GM10248 (cell line): ENCODE results near the gene YTHDF2.
"Not testable (repeated sequence)": the region's sequence is repeated elsewhere in the genome, so short reads cannot be mapped to it uniquely, and the experiment has no call there.

ENCODE experiments used
- CTCF ChIA-PET: fragments of 300-600 bp; sonication (Branson Sonifier 250); formaldehyde crosslinking; extraction: SDS; loops from one replicate; lab custom pipeline; 2021; ENCODE audit warnings: antibody characterized with exemption; lab: Yijun Ruan, JAX
- POLR2A ChIA-PET: fragments of 350-650 bp; sonication (Branson Sonifier 250); formaldehyde crosslinking; extraction: SDS; loops from one replicate; lab custom pipeline; 2020; ENCODE audit warnings: antibody characterized with exemption; lab: Yijun Ruan, JAX
- DNase-seq: peaks from one replicate; pipeline ENCODE4 v3.0.0; 2012; ENCODE audit errors: extremely low spot score
- CTCF ChIP-seq: IDR thresholded peaks from 2 replicates; pipeline ENCODE4 v1.5.1; 2012; ENCODE audit warnings: mild to moderate bottlenecking, low read depth; ENCODE audit errors: extremely low read depth, missing control alignments, control extremely low read depth

YTHDF2 gene

GRCh38 chr1:28756846-28757245 is 20.1 kb downstream of the YTHDF2 start:
- no peak for DNase-seq
- ChIA-PET CTCF (interaction anchor here (1.3 to 1.4 kb wide), 2 partner anchors 20 to 28 kb away, joined by 4 read pairs; partner anchors contain the start of gene YTHDF2), POLR2A (no interaction called here)
- peak; percentile 8 for TF ChIP-seq CTCF

GRCh38 chr1:28758420-28758819 is 21.7 kb downstream of the YTHDF2 start:
- CTCF ChIA-PET, result interaction anchor here (1.0 to 1.3 kb wide), 2 partner anchors 9 to 22 kb away, joined by 3 to 5 read pairs; partner anchors contain the start of gene YTHDF2

GRCh38 chr1:28759257-28759656 is 22.5 kb downstream of the YTHDF2 start:
- CTCF ChIA-PET, result interaction anchor here (1.0 to 1.3 kb wide), 2 partner anchors 8 to 23 kb away, joined by 3 to 5 read pairs; partner anchors contain the start of gene YTHDF2
- POLR2A ChIA-PET, result no interaction called here
- TF ChIP-seq CTCF, result no peak
- no peak for DNase-seq

More at GRCh38 chr1:28758420-28758819, 21.7 kb downstream of the YTHDF2 start:
- POLR2A ChIA-PET, result no interaction called here
- no peak for DNase-seq
- TF ChIP-seq CTCF, result no peak

GRCh38 chr1:28761189-28761588 is 24.4 kb downstream of the YTHDF2 start:
- DNase-seq, result no peak
- CTCF ChIA-PET, result interaction anchor here (1.0 kb wide), 1 partner anchor 116 kb away, joined by 3 read pairs; no protein-coding TSS in a partner anchor
- POLR2A ChIA-PET, result no interaction called here
- TF ChIP-seq CTCF, result no peak

- TF ChIP-seq CTCF, result no peak
- CTCF ChIA-PET, result interaction anchor here (1.1 to 2.0 kb wide), 3 partner anchors 8 to 18 kb away, joined by 3 to 6 read pairs (median 3); no protein-coding TSS in a partner anchor
- POLR2A ChIA-PET, result no interaction called here
- DNase-seq, result no peak
Measured at GRCh38 chr1:28766532-28767183, 29.9 kb downstream of the YTHDF2 start.

- no peak for TF ChIP-seq CTCF
- ChIA-PET CTCF (interaction anchor here (2.7 kb wide), 1 partner anchor 14 kb away, joined by 10 read pairs; no protein-coding TSS in a partner anchor), POLR2A (no interaction called here)
- DNase-seq, result no peak
Measured at GRCh38 chr1:28770601-28771165, 33.9 kb downstream of the YTHDF2 start.

GRCh38 chr1:28771921-28772320 is 35.2 kb downstream of the YTHDF2 start:
- POLR2A ChIA-PET, DNase-seq: not testable (repeated sequence)
- CTCF ChIA-PET, result interaction anchor here (1.3 to 2.7 kb wide), 3 partner anchors 10 to 104 kb away, joined by 3 to 10 read pairs (median 5); no protein-coding TSS in a partner anchor
